Neural crest cell (in vitro differentiated cells): ENCODE results near the gene ACTA2. TPM values are rescaled to one million over a fixed set of nuclear protein-coding genes. Genes with fewer than 3 reads are reported as not detected.

Experiments
- DNase-seq: peaks from one replicate; pipeline ENCODE4 v3.0.0; 2021; ENCODE audit warnings: low read depth, mixed read lengths, low spot score
- H3K27ac Mint-ChIP-seq: one replicate; pipeline ENCODE4 v1.8.0; 2021; ENCODE audit warnings: mild to moderate bottlenecking, mixed read lengths; ENCODE audit not compliant: unreplicated experiment
- H3K27me3 Mint-ChIP-seq: 2 replicates; pipeline ENCODE4 v1.8.0; 2021; ENCODE audit warnings: low read depth, mild to moderate bottlenecking, mixed read lengths
- H3K36me3 Mint-ChIP-seq: 2 replicates; pipeline ENCODE4 v1.8.0; 2021; ENCODE audit warnings: low read depth, mild to moderate bottlenecking, mixed read lengths
- H3K4me1 Mint-ChIP-seq: 2 replicates; pipeline ENCODE4 v1.8.0; 2021; ENCODE audit warnings: mixed read lengths
- H3K4me3 Mint-ChIP-seq: one replicate; pipeline ENCODE4 v1.8.0; 2021; ENCODE audit warnings: mild to moderate bottlenecking, mixed read lengths
- H3K9me3 Mint-ChIP-seq: 2 replicates; pipeline ENCODE4 v1.8.0; 2021; ENCODE audit warnings: mixed read lengths
- total RNA-seq: library from RNA; stranded (reverse); gene quantifications from 2 replicates; pipeline ENCODE4 v1.2.1, GENCODE V29; 2021
- TF ChIP-seq, protein P1 (sequence below): fragments of 200-600 bp; sonication (generic); conservative IDR thresholded peaks from 2 replicates; pipeline ENCODE4 v1.5.0; 2021; ENCODE audit warnings: antibody characterized with exemption, mild to moderate bottlenecking

The ACTA2 gene
- total RNA-seq, 1 donor from 2014 or later = 7.0 TPM

DNA sequence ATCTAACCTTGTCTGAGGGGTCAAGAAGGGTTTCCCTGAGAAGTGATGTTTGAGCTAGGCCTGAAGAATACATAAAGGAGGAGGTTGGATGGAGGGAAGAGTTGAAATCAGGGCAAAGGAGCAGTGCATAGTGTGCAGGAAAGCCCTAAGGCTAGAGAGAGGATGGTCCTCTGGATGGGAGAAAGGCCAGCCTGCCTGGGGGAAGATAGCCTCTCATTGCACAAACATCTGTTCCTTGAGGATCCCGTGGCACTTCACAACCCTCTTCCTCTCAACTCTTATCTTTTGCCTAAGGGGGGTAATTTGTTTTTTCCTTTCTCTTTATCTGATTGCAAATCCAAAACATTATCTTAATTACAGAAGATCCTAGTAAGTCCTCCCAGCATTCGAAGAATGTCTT, 36.8 kb downstream of the ACTA2 start:
- H3K27ac Mint-ChIP-seq = no peak overlapping the region
- DNase-seq = no peak
- H3K36me3 Mint-ChIP-seq = no peaks in the 10 kb centered on the region
- H3K4me1 Mint-ChIP-seq = peaks cover 23% of the 10 kb centered on the region
- H3K27me3 Mint-ChIP-seq = no peaks in the 10 kb centered on the region
- H3K9me3 Mint-ChIP-seq = no peaks in the 10 kb centered on the region
- H3K4me3 Mint-ChIP-seq = no peak overlapping the region
- TF ChIP-seq, protein P1, sequence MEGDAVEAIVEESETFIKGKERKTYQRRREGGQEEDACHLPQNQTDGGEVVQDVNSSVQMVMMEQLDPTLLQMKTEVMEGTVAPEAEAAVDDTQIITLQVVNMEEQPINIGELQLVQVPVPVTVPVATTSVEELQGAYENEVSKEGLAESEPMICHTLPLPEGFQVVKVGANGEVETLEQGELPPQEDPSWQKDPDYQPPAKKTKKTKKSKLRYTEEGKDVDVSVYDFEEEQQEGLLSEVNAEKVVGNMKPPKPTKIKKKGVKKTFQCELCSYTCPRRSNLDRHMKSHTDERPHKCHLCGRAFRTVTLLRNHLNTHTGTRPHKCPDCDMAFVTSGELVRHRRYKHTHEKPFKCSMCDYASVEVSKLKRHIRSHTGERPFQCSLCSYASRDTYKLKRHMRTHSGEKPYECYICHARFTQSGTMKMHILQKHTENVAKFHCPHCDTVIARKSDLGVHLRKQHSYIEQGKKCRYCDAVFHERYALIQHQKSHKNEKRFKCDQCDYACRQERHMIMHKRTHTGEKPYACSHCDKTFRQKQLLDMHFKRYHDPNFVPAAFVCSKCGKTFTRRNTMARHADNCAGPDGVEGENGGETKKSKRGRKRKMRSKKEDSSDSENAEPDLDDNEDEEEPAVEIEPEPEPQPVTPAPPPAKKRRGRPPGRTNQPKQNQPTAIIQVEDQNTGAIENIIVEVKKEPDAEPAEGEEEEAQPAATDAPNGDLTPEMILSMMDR = no peak

DNA sequence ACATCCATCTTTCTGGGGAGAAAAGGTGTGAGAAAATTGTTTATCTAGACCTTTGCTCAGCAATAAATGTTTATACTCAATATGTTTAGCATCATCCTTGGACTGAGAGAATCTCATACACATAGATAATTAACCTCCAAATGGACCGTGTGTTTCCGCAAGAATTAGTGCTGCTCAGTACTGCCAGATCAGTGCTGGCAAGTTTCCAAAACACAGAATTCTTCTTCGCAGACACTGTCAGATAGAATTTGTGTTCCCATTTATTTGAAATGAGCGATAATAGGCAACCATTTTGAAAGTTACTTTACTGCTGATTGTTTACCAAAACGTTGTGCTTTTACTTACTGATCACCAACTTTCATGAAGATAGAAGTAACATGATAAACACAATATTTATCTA, 38.8 kb downstream of the ACTA2 start:
- no peak overlapping the region for H3K4me3 Mint-ChIP-seq
- H3K4me1 Mint-ChIP-seq = peaks cover 23% of the 10 kb centered on the region
- H3K27ac Mint-ChIP-seq = no peak overlapping the region
- DNase-seq = no peak
- no peaks in the 10 kb centered on the region for H3K27me3 Mint-ChIP-seq
- no peaks in the 10 kb centered on the region for H3K36me3 Mint-ChIP-seq
- H3K9me3 Mint-ChIP-seq = no peaks in the 10 kb centered on the region
- TF ChIP-seq, protein P1 = no peak

DNA sequence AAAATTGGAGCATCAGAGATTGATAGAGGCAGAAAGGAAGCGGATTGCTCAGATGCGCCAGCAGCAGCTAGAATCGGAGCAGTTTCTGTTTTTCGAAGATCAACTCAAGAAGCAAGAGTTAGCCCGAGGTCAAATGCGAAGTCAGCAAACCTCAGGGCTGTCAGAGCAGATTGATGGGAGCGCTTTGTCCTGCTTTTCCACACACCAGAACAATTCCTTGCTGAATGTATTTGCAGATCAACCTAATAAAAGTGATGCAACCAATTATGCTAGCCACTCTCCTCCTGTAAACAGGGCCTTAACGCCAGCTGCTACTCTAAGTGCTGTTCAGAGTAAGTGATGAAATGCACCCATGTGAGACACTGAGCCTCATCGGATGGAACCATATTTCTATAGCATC, 39.4 kb downstream of the ACTA2 start:
- DNase-seq = no peak
- Mint-ChIP-seq H3K9me3 (no peaks in the 10 kb centered on the region), H3K27me3 (no peaks in the 10 kb centered on the region), H3K27ac (no peak overlapping the region), H3K4me3 (no peak overlapping the region), H3K36me3 (no peaks in the 10 kb centered on the region), H3K4me1 (peaks cover 23% of the 10 kb centered on the region)
- TF ChIP-seq, protein P1 = no peak

DNA sequence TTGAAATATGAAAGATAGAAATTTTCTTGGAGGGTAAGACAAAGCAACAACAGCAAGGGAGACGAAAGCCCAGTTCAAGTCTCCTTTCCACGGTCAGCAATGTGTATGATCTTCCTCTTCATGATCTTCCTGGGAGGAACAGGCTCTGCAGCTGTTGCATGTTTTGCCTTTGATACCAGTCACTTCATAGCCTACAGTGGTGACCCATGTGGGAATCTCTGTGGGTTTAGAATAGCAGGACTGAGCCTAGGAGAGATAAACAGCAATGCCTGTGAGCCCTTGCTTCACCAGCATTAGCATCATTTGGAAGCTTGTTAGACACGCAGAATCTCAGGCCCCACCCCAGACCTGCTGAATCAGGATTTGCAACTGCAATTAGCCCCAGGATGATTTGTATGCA, 40.7 kb downstream of the ACTA2 start:
- Mint-ChIP-seq H3K4me3 (no peak overlapping the region), H3K27me3 (no peaks in the 10 kb centered on the region), H3K27ac (no peak overlapping the region), H3K9me3 (no peaks in the 10 kb centered on the region), H3K36me3 (no peaks in the 10 kb centered on the region), H3K4me1 (peaks cover 23% of the 10 kb centered on the region)
- no peak for DNase-seq
- TF ChIP-seq, protein P1 = no peak

DNA sequence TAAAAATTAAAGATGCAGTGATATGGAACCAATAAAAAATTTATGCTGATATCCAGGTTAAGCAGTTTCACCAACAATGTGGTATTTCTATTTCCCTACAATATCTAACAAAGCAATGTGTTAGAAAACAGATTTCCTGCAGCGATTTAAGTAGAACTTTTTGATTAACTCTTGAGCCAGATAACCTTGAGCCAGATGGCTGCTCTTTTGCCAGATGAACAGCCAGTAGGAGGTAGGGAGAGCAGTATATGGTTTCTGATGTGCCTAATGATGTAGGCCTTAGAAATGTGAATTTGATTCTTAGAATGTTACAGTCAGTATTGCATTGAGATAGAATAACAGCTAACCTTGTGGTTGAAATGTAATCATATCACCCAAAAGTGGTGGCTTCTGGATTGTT, 41.5 kb downstream of the ACTA2 start:
- TF ChIP-seq, protein P1 = no peak

DNA sequence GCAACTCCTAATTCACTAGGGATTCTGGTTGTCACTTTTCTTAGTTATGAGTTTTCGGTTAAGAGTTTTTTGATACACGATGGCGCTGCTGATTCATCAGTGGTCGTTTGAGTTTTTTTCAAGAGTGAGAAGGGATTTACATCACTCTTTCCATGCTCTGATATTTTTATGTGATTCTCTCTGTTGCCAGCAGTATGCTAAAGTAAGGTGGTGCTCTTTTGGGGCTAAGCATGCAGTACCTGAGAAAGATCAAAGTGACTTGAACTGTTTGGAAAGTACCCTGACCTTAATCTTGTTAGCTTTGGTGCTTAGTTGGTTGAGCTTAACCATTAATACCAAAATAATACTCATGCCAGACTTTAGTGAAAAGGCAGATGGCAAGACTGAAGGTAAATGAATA, 44.4 kb downstream of the ACTA2 start:
- no peaks in the 10 kb centered on the region for H3K27me3 Mint-ChIP-seq

More for the DNA sequence above, 41.5 kb downstream of the ACTA2 start:
- H3K9me3 Mint-ChIP-seq = no peaks in the 10 kb centered on the region
- no peaks in the 10 kb centered on the region for H3K36me3 Mint-ChIP-seq
- no peak overlapping the region for H3K27ac Mint-ChIP-seq
- H3K27me3 Mint-ChIP-seq = no peaks in the 10 kb centered on the region
- H3K4me1 Mint-ChIP-seq = peaks cover 23% of the 10 kb centered on the region
- H3K4me3 Mint-ChIP-seq = no peak overlapping the region
- no peak for DNase-seq

More for the DNA sequence above, 44.4 kb downstream of the ACTA2 start:
- Mint-ChIP-seq H3K4me1 (peaks cover 9% of the 10 kb centered on the region), H3K4me3 (no peak overlapping the region), H3K9me3 (no peaks in the 10 kb centered on the region), H3K27ac (no peak overlapping the region), H3K36me3 (no peaks in the 10 kb centered on the region)
- no peak for DNase-seq
- TF ChIP-seq, protein P1 = no peak
